ENCODE data around the gene REV3L.
A peak's percentile ranks its signal among the peaks of the same experiment; 100 is the strongest.

Gene REV3L, protein sequence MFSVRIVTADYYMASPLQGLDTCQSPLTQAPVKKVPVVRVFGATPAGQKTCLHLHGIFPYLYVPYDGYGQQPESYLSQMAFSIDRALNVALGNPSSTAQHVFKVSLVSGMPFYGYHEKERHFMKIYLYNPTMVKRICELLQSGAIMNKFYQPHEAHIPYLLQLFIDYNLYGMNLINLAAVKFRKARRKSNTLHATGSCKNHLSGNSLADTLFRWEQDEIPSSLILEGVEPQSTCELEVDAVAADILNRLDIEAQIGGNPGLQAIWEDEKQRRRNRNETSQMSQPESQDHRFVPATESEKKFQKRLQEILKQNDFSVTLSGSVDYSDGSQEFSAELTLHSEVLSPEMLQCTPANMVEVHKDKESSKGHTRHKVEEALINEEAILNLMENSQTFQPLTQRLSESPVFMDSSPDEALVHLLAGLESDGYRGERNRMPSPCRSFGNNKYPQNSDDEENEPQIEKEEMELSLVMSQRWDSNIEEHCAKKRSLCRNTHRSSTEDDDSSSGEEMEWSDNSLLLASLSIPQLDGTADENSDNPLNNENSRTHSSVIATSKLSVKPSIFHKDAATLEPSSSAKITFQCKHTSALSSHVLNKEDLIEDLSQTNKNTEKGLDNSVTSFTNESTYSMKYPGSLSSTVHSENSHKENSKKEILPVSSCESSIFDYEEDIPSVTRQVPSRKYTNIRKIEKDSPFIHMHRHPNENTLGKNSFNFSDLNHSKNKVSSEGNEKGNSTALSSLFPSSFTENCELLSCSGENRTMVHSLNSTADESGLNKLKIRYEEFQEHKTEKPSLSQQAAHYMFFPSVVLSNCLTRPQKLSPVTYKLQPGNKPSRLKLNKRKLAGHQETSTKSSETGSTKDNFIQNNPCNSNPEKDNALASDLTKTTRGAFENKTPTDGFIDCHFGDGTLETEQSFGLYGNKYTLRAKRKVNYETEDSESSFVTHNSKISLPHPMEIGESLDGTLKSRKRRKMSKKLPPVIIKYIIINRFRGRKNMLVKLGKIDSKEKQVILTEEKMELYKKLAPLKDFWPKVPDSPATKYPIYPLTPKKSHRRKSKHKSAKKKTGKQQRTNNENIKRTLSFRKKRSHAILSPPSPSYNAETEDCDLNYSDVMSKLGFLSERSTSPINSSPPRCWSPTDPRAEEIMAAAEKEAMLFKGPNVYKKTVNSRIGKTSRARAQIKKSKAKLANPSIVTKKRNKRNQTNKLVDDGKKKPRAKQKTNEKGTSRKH (N-terminal part only)

DNA sequence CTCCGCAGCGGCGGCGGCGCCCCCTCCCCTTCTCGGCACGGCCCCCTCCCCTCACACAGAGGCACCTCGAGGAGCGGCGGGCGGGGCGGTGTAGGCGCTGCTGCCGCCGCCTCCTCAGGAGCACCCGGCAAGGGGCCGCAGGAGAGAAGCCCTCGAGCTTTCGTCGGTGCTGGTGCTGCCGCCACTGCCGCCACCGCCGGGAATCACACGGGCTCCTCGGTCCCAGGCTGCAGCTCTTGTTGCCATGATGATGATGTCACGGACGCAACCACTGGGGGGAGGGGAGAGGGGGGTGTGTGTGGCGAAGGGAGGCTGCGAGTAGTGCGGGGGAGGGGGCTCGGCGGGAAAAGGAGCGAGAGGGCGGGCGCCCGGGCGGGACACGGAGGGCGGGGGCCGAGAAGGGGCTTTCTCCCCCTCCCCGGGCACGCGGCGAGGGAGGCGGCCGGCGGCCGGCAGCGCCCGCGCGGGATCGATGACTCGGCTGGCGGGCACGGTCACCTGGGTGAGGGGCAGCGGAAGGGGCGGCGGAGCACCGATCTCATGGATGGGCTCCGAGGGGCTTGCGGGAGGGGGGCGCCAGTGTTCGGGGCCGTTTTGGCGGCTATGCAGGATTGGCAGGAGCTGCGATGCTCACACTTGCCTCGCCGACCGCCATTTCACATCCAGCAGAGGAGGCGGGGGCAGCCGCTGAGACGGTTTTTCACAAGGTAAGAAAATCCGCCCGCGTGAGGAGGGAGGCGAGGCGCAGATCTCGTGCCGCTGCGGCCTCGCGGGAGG, at the start of gene REV3L:
TSS of gene REV3L (minus strand) at position 260 of the 777 bp plus-strand sequence. CDS start 330 bp downstream, outside the sequence.
- Histone ChIP-seq H3K27me3 (ENCODE audit: control insufficient read depth, insufficient read depth, low read length) (peaks cover 35% of the 10 kb centered on the region), H3K36me3 (ENCODE audit: control insufficient read depth, insufficient read depth, low read length) (no peaks in the 10 kb centered on the region), H3K9me3 (ENCODE audit: control insufficient read depth, insufficient read depth, low read length) (no peaks in the 10 kb centered on the region), H3K9ac (ENCODE audit: low read depth, low read length) (peak within 1 kb of the TSS; percentile 86), H3K4me3 (ENCODE audit: low read depth, low read length) (peak within 1 kb of the TSS; percentile 82), H3K4me1 (ENCODE audit: control insufficient read depth, insufficient read depth, low read length) (peaks cover 7% of the 10 kb centered on the region)

DNA sequence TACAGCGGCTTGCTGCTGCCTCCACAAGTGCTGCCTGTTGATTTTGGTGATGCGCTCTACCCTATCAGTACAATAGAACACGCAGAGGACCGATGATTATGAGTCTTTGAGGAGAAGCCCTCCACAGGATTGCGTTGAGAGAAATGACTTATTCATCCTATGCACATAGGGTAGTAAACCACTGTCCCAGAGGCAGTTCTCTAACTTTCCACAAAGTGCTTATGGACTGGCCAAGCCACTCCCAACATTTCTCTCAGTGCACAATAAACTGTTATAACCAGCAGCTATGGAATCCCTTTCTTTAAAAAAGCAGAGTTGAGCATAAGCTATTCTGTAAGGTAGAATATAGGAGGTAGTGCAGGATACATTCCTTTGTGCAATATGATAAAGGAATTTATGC, 48.2 kb upstream of the REV3L start:
- Histone ChIP-seq H3K4me1 (ENCODE audit: control insufficient read depth, insufficient read depth, low read length) (peaks cover 16% of the 10 kb centered on the region), H3K36me3 (ENCODE audit: control insufficient read depth, insufficient read depth, low read length) (no peaks in the 10 kb centered on the region), H3K27me3 (ENCODE audit: control insufficient read depth, insufficient read depth, low read length) (no peaks in the 10 kb centered on the region), H3K9me3 (ENCODE audit: control insufficient read depth, insufficient read depth, low read length) (no peaks in the 10 kb centered on the region), H3K4me3 (ENCODE audit: low read depth, low read length) (no peak overlapping the region), H3K9ac (ENCODE audit: low read depth, low read length) (no peak overlapping the region)

DNA sequence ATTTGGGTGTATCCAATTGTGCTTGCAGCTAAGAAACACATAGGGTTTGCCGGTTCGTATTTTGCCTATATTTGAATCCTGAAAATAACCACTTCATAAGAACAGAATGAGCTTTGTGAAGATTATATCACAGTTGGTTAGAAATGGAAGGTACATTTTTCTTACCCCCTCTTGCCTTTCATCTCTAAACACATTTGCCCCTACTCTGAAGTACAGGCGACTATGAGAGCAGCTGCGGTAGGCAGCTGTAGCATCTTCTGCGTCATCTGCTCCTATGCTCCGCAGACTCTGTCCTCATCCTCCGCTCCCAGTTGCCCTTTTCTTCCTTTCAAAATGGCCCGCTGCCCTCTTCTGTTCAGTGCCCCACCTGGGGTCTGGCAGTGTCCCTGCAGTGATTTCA, 47.6 kb upstream of the REV3L start:
- H3K4me1 ChIP-seq (ENCODE audit: control insufficient read depth, insufficient read depth, low read length) = peaks cover 16% of the 10 kb centered on the region
- no peak overlapping the region for H3K4me3 ChIP-seq (ENCODE audit: low read depth, low read length)
- no peaks in the 10 kb centered on the region for H3K27me3 ChIP-seq (ENCODE audit: control insufficient read depth, insufficient read depth, low read length)
- H3K36me3 ChIP-seq (ENCODE audit: control insufficient read depth, insufficient read depth, low read length) = no peaks in the 10 kb centered on the region
- no peak overlapping the region for H3K9ac ChIP-seq (ENCODE audit: low read depth, low read length)
- no peaks in the 10 kb centered on the region for H3K9me3 ChIP-seq (ENCODE audit: control insufficient read depth, insufficient read depth, low read length)

DNA sequence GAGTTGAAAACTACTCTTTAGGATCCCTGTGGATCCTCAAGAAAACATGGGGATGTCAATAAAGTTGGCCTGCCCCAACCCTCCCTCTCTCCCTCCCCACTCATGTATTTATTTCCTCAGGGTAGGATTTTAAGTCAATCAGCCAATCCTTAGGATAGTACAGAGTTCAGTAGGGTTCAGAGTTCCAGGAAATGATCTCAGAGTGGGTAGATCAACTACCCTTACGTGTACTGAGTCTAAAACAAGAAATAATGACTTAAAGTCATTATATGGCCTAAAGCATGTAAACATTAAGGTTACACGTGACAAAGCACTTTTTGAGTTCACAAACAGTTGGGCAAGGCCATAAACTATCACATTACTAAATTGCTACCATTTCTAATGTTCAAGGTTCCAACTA, 47.2 kb upstream of the REV3L start:
- no peaks in the 10 kb centered on the region for H3K9me3 ChIP-seq (ENCODE audit: control insufficient read depth, insufficient read depth, low read length)
- no peak overlapping the region for H3K4me3 ChIP-seq (ENCODE audit: low read depth, low read length)
- peaks cover 16% of the 10 kb centered on the region for H3K4me1 ChIP-seq (ENCODE audit: control insufficient read depth, insufficient read depth, low read length)
- H3K36me3 ChIP-seq (ENCODE audit: control insufficient read depth, insufficient read depth, low read length) = no peaks in the 10 kb centered on the region
- H3K9ac ChIP-seq (ENCODE audit: low read depth, low read length) = no peak overlapping the region
- no peaks in the 10 kb centered on the region for H3K27me3 ChIP-seq (ENCODE audit: control insufficient read depth, insufficient read depth, low read length)

DNA sequence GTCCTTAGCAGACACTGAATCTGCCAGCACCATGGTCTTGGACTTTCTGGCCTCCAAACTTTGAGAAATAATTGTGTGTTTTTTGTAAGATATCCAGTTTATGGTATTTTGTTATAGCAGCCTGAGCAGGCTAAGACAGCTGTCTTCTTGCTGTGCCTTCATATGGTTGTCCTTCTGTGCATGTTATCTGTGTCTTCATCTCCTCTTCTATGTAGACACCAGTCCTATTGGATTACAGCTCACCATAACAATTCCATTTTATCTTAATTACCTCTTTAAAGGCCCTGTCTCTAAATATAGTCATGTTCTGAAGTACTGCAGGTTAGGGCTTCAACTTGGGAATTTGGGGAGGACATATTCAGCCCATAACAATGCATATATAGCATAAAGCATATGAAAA, 44.3 kb upstream of the REV3L start:
- peaks cover 13% of the 10 kb centered on the region for H3K4me1 ChIP-seq (ENCODE audit: control insufficient read depth, insufficient read depth, low read length)
- no peak overlapping the region for H3K4me3 ChIP-seq (ENCODE audit: low read depth, low read length)
- H3K36me3 ChIP-seq (ENCODE audit: control insufficient read depth, insufficient read depth, low read length) = no peaks in the 10 kb centered on the region
- no peaks in the 10 kb centered on the region for H3K9me3 ChIP-seq (ENCODE audit: control insufficient read depth, insufficient read depth, low read length)
- no peaks in the 10 kb centered on the region for H3K27me3 ChIP-seq (ENCODE audit: control insufficient read depth, insufficient read depth, low read length)
- H3K9ac ChIP-seq (ENCODE audit: low read depth, low read length) = no peak overlapping the region

DNA sequence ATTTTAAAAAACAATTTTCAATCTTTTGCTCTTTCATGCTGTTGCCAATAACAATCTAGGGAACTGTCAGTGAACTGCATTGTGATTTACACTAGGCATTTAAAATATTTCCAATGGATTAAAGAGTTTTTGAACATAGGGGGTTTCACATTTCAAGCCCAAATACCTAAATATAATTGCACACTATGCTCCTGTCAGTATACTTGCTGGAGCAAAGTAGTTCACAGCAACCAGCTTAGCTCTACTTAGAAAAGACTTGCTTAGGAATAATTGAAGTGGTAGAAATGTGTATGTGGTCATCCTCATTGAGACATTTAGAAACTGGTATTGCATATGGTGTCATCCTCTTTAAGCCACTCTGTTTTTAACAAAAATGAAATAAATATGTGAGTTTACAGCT, 41.7 kb upstream of the REV3L start:
- peaks cover 11% of the 10 kb centered on the region for H3K4me1 ChIP-seq (ENCODE audit: control insufficient read depth, insufficient read depth, low read length)
- no peak overlapping the region for H3K4me3 ChIP-seq (ENCODE audit: low read depth, low read length)
- no peaks in the 10 kb centered on the region for H3K9me3 ChIP-seq (ENCODE audit: control insufficient read depth, insufficient read depth, low read length)
- H3K9ac ChIP-seq (ENCODE audit: low read depth, low read length) = no peak overlapping the region
- no peaks in the 10 kb centered on the region for H3K27me3 ChIP-seq (ENCODE audit: control insufficient read depth, insufficient read depth, low read length)
- H3K36me3 ChIP-seq (ENCODE audit: control insufficient read depth, insufficient read depth, low read length) = no peaks in the 10 kb centered on the region

DNA sequence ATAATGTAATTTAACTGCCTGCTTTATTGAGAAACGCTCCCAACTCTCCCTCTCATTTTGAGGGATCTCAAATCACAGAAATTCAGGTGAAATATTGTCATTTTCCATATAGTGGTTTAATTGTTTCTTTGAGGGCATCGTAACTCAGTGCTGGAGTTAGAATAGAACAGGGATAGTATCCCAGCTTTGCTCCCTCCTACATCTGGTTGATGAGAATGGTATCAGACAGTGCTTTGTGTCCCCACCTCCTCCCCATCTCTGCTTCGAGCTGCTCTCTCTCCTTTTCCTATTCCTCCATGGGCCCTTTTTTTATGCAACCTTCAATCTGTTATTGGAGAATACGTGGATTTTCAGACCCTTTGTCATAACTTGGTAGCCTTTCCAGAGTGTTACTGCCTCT, 41.2 kb upstream of the REV3L start:
- H3K4me3 ChIP-seq (ENCODE audit: low read depth, low read length) = no peak overlapping the region

DNA sequence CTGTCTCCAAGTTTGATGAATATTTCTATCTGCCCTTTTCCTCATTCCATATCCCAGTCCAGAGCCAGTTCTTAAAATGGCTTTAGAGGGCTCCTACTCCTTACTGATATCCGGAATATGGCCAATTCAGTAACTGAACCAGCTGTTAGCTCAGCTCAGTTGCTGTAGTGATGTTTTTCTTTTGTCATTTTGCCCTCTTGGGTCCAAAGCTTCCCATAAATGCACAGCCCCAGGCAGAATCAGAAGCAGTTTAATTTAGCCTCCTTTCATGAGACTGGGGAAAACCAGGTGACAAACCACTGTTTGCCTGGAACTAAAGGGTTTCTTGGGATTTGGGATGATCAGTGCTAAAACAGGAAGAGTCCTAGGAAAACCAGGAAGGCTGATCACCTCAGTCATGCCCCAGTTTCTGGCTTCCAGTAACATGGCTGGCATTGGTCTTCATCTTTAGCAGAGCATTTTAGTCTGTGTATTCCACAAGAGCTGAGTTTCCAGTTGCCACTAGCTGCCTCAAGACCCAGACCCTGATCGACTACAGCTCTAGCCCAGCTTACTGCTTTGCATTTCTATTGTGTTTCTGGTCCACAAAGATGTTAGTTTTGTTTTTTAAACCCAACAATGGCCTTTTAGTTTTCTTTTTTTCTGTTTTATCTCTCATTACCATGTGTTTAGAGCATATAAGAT, 40.6 kb upstream of the REV3L start:
- Histone ChIP-seq H3K9me3 (ENCODE audit: control insufficient read depth, insufficient read depth, low read length) (no peaks in the 10 kb centered on the region), H3K4me3 (ENCODE audit: low read depth, low read length) (no peak overlapping the region), H3K9ac (ENCODE audit: low read depth, low read length) (no peak overlapping the region), H3K27me3 (ENCODE audit: control insufficient read depth, insufficient read depth, low read length) (no peaks in the 10 kb centered on the region), H3K4me1 (ENCODE audit: control insufficient read depth, insufficient read depth, low read length) (peaks cover 11% of the 10 kb centered on the region), H3K36me3 (ENCODE audit: control insufficient read depth, insufficient read depth, low read length) (no peaks in the 10 kb centered on the region)

More for the DNA sequence above, 41.2 kb upstream of the REV3L start:
- H3K9ac ChIP-seq (ENCODE audit: low read depth, low read length) = no peak overlapping the region
- H3K36me3 ChIP-seq (ENCODE audit: control insufficient read depth, insufficient read depth, low read length) = no peaks in the 10 kb centered on the region
- H3K9me3 ChIP-seq (ENCODE audit: control insufficient read depth, insufficient read depth, low read length) = no peaks in the 10 kb centered on the region
- no peaks in the 10 kb centered on the region for H3K27me3 ChIP-seq (ENCODE audit: control insufficient read depth, insufficient read depth, low read length)
- H3K4me1 ChIP-seq (ENCODE audit: control insufficient read depth, insufficient read depth, low read length) = peaks cover 11% of the 10 kb centered on the region

DNA sequence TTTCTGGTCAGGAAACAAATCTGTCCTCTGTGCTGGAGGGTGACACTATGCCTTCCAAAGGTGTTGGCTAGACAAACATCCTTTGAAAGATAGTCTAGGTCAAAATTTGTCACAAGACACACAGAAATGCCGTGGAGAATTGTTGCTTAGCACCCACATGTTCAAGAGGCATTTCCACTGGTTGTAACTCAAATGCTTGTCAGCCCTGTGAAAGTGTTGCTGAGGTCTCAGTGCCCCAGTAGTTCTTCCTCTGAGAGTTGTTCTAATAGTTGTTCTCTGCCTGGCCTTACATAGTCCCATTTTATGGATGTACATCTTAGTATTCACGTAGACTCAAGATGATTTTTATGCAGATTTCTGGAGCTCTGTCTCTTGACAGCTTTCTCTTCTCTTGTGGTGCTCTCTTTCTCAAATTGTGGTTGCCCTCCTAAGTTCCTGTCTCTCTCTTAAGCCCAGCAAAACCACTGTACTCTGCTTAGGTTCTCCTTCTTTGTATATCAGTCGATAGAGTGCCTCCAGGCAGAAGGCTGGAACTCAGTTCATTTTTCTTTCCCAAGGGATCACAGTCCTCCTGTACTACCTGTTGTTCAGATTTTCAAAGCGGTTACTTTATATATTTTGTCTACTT, 39.5 kb upstream of the REV3L start:
- peaks cover 14% of the 10 kb centered on the region for H3K4me1 ChIP-seq (ENCODE audit: control insufficient read depth, insufficient read depth, low read length)
- no peaks in the 10 kb centered on the region for H3K27me3 ChIP-seq (ENCODE audit: control insufficient read depth, insufficient read depth, low read length)
- no peaks in the 10 kb centered on the region for H3K36me3 ChIP-seq (ENCODE audit: control insufficient read depth, insufficient read depth, low read length)
- no peaks in the 10 kb centered on the region for H3K9me3 ChIP-seq (ENCODE audit: control insufficient read depth, insufficient read depth, low read length)
- no peak overlapping the region for H3K4me3 ChIP-seq (ENCODE audit: low read depth, low read length)
- H3K9ac ChIP-seq (ENCODE audit: low read depth, low read length) = no peak overlapping the region

DNA sequence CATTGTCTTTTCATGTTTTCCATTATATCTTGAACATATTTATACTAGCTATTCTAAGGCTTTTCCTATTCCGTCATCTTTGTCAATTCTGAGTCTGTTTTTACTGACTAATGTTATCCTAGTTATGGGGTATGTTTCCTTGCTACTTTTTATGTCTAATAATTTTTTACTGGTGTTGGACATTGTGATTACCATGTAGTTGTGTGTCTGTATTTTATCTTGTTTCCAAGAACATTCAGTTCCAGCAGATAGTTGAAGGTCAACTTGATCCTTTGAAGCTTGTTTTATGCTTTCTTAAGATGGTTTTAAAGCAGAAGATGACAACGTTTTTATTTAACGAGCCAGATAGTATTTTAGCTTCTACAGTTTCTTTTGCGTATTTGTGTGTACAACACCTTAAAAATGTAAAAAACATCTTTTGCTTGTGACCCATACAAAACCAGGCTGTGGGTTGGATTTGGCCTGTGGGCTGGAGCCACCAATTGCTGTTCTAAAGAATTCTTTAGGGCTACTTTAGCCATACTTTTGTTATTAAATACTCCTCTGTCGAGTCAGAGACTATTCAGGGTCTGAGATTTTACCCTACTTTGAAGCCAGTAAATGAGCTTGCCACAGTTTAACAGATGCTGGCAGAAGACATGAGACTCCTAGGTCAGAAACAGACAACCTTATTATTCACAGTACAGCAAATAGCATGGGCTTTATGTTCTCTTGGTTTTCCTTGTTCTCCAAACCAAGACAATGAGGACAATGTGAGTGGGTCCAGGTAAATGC, 38.7 kb upstream of the REV3L start:
- no peaks in the 10 kb centered on the region for H3K9me3 ChIP-seq (ENCODE audit: control insufficient read depth, insufficient read depth, low read length)
- H3K4me3 ChIP-seq (ENCODE audit: low read depth, low read length) = no peak overlapping the region
- peaks cover 14% of the 10 kb centered on the region for H3K4me1 ChIP-seq (ENCODE audit: control insufficient read depth, insufficient read depth, low read length)
- no peak overlapping the region for H3K9ac ChIP-seq (ENCODE audit: low read depth, low read length)
- no peaks in the 10 kb centered on the region for H3K27me3 ChIP-seq (ENCODE audit: control insufficient read depth, insufficient read depth, low read length)
- H3K36me3 ChIP-seq (ENCODE audit: control insufficient read depth, insufficient read depth, low read length) = no peaks in the 10 kb centered on the region

Measured in iPS-15b (cell line).